GM23248 (cell line): ENCODE results near the gene HEBP1. TPM values are rescaled to one million over a fixed set of nuclear protein-coding genes. Genes with fewer than 3 reads are reported as not detected.

Source experiments
- DNase-seq: peaks from one replicate; pipeline ENCODE4 v3.0.0-alpha.2; 2015
- H2AFZ ChIP-seq: fragments of 200-600 bp; sonication (generic); 2 replicates; pipeline ENCODE4 v1.6.1; 2016; ENCODE audit warnings: antibody characterized with exemption
- H3F3A ChIP-seq: fragments of 200-600 bp; sonication (generic); 2 replicates; pipeline ENCODE4 v1.6.1; 2016; ENCODE audit warnings: mild to moderate bottlenecking, antibody characterized with exemption, mixed run types; ENCODE audit not compliant: insufficient read depth
- H3K27ac ChIP-seq: fragments of 200-600 bp; sonication (generic); 2 replicates; pipeline ENCODE4 v1.5.1; 2016; ENCODE audit warnings: mild to moderate bottlenecking
- H3K27me3 ChIP-seq: fragments of 200-600 bp; sonication (generic); replicated peaks from 2 replicates; pipeline ENCODE4 v1.6.1; 2016; ENCODE audit warnings: mild to moderate bottlenecking; ENCODE audit not compliant: insufficient read depth
- H3K36me3 ChIP-seq: fragments of 200-600 bp; sonication (generic); 2 replicates; pipeline ENCODE4 v1.6.1; 2016; ENCODE audit warnings: low read depth, mild to moderate bottlenecking
- H3K4me1 ChIP-seq: fragments of 200-600 bp; sonication (generic); 2 replicates; pipeline ENCODE4 v1.6.1; 2016; ENCODE audit warnings: mild to moderate bottlenecking; ENCODE audit not compliant: insufficient read depth
- H3K4me2 ChIP-seq: fragments of 200-600 bp; sonication (generic); one replicate; pipeline ENCODE4 v1.6.1; 2016; ENCODE audit warnings: mild to moderate bottlenecking; ENCODE audit not compliant: unreplicated experiment
- H3K4me3 ChIP-seq: fragments of 200-600 bp; sonication (generic); 2 replicates; pipeline ENCODE4 v1.5.1; 2016; ENCODE audit warnings: mild to moderate bottlenecking
- H3K79me2 ChIP-seq: fragments of 200-600 bp; sonication (generic); 2 replicates; pipeline ENCODE4 v1.6.1; 2016; ENCODE audit warnings: mild to moderate bottlenecking; ENCODE audit not compliant: insufficient read depth
- H3K9ac ChIP-seq: fragments of 200-600 bp; sonication (generic); 2 replicates; pipeline ENCODE4 v1.6.1; 2016; ENCODE audit warnings: mild to moderate bottlenecking
- H3K9me2 ChIP-seq: fragments of 200-600 bp; sonication (generic); 2 replicates; pipeline ENCODE4 v1.6.1; 2016; ENCODE audit warnings: mixed run types, mild to moderate bottlenecking, moderate library complexity; ENCODE audit not compliant: insufficient read depth
- H3K9me3 ChIP-seq: fragments of 200-600 bp; sonication (generic); one replicate; pipeline ENCODE4 v1.6.1; 2017; ENCODE audit warnings: low read depth
- H4K20me1 ChIP-seq: fragments of 200-600 bp; sonication (generic); 2 replicates; pipeline ENCODE4 v1.6.0; 2016; ENCODE audit not compliant: insufficient read depth
- EZH2 ChIP-seq: fragments of 200-600 bp; sonication (generic); IDR thresholded peaks from 2 replicates; pipeline ENCODE4 v1.6.1; 2018; ENCODE audit warnings: antibody characterized with exemption, mild to moderate bottlenecking; ENCODE audit not compliant: insufficient read depth, poor library complexity, severe bottlenecking
- EZH2phosphoT487 ChIP-seq: fragments of 200-600 bp; sonication (generic); IDR thresholded peaks from 2 replicates; pipeline ENCODE4 v1.6.1; 2018; ENCODE audit warnings: antibody characterized with exemption, moderate library complexity, mild to moderate bottlenecking, low read depth; ENCODE audit not compliant: insufficient read depth
- WGBS, 2 experiments: methylation state at CpG; one replicate each; pipeline ENCODE4 v1.1.6; 2015 to 2017; ENCODE audit warnings: low lambda C conversion rate in 2 of 2, low coverage in 1 of 2; ENCODE audit errors: missing lambda C conversion rate in 2 of 2; 5-methylcytosine and 5-hydroxymethylcytosine counted together
- in situ Hi-C: fragments of 300-500 bp; cut with MboI; formaldehyde crosslinking; loops from 2 replicates; pipeline ENCODE4 v1.15.0; 2020
- polyA plus RNA-seq: library from polyadenylated mRNA; unstranded; fragments of >200 nt; fragmentation: Nextera tagmentation; extraction: Ambion mirVana; gene quantifications from 2 replicates; pipeline ENCODE4 v1.2.1, GENCODE V29; 2016
- total RNA-seq: library from RNA; depleted of rRNA; stranded (reverse); fragments of >200 nt; shearing (Covaris generic); gene quantifications from 2 replicates; pipeline ENCODE4 v1.2.3, GENCODE V29; 2014

The HEBP1 gene
- total and polyA plus RNA-seq, 2 experiments from 2014 or later = 17.4 to 83.0 TPM

DNA sequence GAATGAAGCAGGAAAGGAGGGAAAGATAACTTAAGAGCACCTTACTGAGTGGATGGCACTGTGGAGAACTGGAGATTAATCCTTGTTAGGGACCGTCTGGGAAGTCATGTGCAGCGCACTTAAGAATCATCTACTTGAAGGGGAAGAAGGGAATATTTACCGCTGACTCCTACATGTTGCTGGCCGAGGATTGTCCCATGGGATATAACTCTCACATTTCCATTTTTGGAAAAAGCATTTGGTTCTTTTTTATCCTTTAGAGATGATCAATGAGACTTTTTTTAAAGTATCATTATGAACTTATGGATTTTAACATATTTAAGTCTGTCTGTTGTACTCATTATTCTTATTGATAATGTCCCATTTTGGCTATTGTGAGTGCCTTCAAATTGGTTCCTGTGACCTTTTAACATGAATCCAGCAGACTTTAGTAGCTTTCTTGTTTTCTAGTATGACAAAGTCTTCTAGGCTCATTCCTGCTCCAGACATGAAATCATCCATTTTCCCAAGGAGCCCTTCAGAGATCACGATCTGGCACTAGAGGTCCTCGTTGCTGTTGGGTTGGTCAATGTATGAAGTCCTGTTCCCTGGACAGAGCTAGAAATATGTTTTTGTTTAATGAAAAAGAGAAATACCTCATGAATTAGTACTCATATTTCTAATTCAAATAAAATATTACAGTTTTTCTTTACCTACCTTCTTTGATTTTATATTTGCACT lies 23.9 kb upstream of the HEBP1 start:
- Histone ChIP-seq H4K20me1 (no peaks in the 10 kb centered on the region), H3K4me2 (peak overlapping the region; percentile 68), H3K4me3 (peak overlapping the region; percentile 39), H3K79me2 (no peaks in the 10 kb centered on the region), H3K9me2 (no peaks in the 10 kb centered on the region), H3K27ac (0 out of 2 replicates have a peak overlapping the region, but pooled peaks have one; percentile 6), H3K9ac (peak overlapping the region; percentile 40), H2AFZ (peak overlapping the region; percentile 68), H3K9me3 (no peaks in the 10 kb centered on the region), H3K27me3 (no peaks in the 10 kb centered on the region), H3K4me1 (peaks cover 13% of the 10 kb centered on the region), H3F3A (no peaks in the 10 kb centered on the region), H3K36me3 (no peaks in the 10 kb centered on the region)
- DNase-seq = peak; percentile 90
- no peak for TF ChIP-seq EZH2
- no peak for TF ChIP-seq EZH2phosphoT487
- WGBS, 2 experiments = 51% methylated on average over 6 of the region's 6 CpGs
- in situ Hi-C loops = loop anchor here (10.0 kb wide), 1 partner anchor 211 kb away; no protein-coding TSS in a partner anchor

DNA sequence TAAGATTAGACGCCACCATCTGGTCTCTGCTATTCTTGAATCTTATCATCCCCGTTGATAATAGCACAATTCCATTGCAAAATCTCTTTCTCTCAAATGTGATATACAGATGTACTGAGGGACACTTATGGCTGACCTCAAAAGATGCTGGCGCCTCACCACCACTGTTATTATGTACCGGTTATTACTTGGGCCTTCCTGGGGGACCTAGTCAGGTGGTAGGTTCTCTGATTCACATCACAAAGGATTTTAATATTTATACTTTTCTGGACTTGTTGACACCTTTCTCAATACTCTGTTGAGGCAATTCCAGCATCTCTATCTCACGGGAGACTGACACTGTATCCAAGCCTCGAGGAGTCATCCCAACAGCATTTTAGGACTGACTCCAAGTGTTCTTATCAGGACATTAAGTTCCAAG lies 22.8 kb upstream of the HEBP1 start:
- Histone ChIP-seq H3K9ac (no peak overlapping the region), H3K4me1 (peaks cover 13% of the 10 kb centered on the region), H3K4me2 (no peak overlapping the region), H3K79me2 (no peaks in the 10 kb centered on the region), H3K36me3 (no peaks in the 10 kb centered on the region), H3K27me3 (no peaks in the 10 kb centered on the region), H3K9me2 (no peaks in the 10 kb centered on the region), H3F3A (no peaks in the 10 kb centered on the region), H3K4me3 (no peak overlapping the region), H2AFZ (no peak overlapping the region), H4K20me1 (no peaks in the 10 kb centered on the region), H3K9me3 (no peaks in the 10 kb centered on the region), H3K27ac (no peak overlapping the region)
- TF ChIP-seq EZH2 (no peak), EZH2phosphoT487 (no peak)
- no peak for DNase-seq
- in situ Hi-C loops = loop anchor here (10.0 kb wide), 1 partner anchor 212 kb away; no protein-coding TSS in a partner anchor
- WGBS, 2 experiments = 67 to 72% methylated on average over 6 of the region's 6 CpGs

DNA sequence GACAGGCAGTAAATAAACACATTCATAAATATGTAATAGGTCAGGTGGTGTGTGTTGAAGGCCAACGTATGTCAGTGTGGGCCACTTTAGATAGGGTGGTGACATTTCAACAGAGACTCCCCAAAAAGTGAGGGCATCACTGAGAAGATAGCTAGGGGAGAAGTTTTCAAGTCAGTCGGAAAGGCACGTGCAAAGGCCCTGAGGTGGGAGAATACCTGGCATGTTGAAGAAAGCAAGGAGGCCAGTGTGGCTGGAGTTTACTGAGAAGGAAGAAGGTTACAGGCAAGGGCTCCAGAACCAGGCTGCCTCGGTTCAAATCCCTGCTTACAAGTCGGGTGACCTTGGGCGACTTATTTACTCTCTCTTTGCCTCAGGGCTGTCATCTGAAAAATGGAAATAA lies 11.0 kb upstream of the HEBP1 start:
- Histone ChIP-seq H3K79me2 (no peaks in the 10 kb centered on the region), H3K9me2 (peaks cover 6% of the 10 kb centered on the region; the same call in 1 of the 2 replicates), H3K27me3 (no peaks in the 10 kb centered on the region), H2AFZ (no peak overlapping the region), H3K36me3 (no peaks in the 10 kb centered on the region), H3K4me2 (no peak overlapping the region), H3K4me1 (peaks cover 9% of the 10 kb centered on the region), H4K20me1 (no peaks in the 10 kb centered on the region), H3F3A (no peaks in the 10 kb centered on the region), H3K27ac (no peak overlapping the region), H3K4me3 (no peak overlapping the region), H3K9me3 (no peaks in the 10 kb centered on the region), H3K9ac (no peak overlapping the region)
- in situ Hi-C loops = no loop called here
- no peak for DNase-seq
- 90 to 93% methylated on average over 6 of the region's 6 CpGs for WGBS, 2 experiments
- TF ChIP-seq EZH2phosphoT487 = no peak
- no peak for TF ChIP-seq EZH2

DNA sequence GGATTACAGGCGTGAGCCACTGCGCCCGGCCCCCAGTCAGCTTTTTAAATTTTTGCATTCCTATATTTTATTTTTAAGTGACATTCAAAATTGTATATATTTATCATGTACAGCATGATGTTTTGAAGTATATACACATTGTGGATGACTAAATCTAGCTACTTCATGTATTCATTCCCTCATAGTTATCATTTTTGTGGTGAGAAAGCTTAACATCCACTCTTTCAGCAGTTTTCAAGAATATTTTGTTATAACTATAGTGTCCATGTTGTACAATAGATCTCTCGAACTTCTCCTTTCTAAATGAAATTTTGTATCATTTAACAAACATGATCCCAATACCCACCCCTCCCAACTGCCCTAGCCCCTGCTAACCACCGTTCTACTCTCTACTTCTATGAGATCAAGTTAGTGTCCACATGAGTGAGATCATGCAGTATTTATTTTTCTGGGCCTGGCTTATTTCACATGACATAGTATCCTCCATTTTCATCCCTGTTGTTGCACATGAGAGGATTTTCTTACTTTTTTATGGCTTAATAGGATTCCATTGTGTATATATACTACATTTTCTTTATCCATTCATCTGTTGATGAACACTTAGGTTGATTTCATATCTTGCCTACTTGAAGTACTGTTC lies 8.8 kb upstream of the HEBP1 start:
- 83 to 88% methylated on average over 5 of the region's 5 CpGs for WGBS, 2 experiments
- DNase-seq = peak; percentile 40

More for the DNA sequence above, 8.8 kb upstream of the HEBP1 start:
- Histone ChIP-seq H3K27ac (no peak overlapping the region), H3K27me3 (no peaks in the 10 kb centered on the region), H3K9me2 (peaks cover 6% of the 10 kb centered on the region; the same call in 1 of the 2 replicates), H3K36me3 (no peaks in the 10 kb centered on the region), H3K4me2 (no peak overlapping the region), H3K9ac (no peak overlapping the region), H3K4me1 (peaks cover 9% of the 10 kb centered on the region), H2AFZ (peak overlapping the region; percentile 49), H3K9me3 (no peaks in the 10 kb centered on the region), H3K4me3 (no peak overlapping the region), H3F3A (no peaks in the 10 kb centered on the region), H4K20me1 (no peaks in the 10 kb centered on the region), H3K79me2 (no peaks in the 10 kb centered on the region)
- in situ Hi-C loops = no loop called here
- no peak for TF ChIP-seq EZH2
- no peak for TF ChIP-seq EZH2phosphoT487
